B cell (primary cell): ENCODE measurements around the gene SYNRG. TPM values are rescaled to one million over a fixed set of nuclear protein-coding genes. Genes with fewer than 3 reads are reported as not detected.

Source experiments
- ATAC-seq: fragments of 200-7000 bp; cut with Tn5 transposase; one replicate; pipeline ENCODE4 v1.10.0; 2021; ENCODE audit warnings: low read depth, mild to moderate bottlenecking, moderate number of reproducible peaks, moderate library complexity
- CTCF ChIA-PET: fragments of 350-600 bp; sonication (Branson Sonifier 250); formaldehyde crosslinking; loops from one replicate; lab custom pipeline; 2021; ENCODE audit warnings: antibody characterized with exemption, inconsistent platforms; lab: Charles Lee
- POLR2A ChIA-PET: fragments of 350-600 bp; sonication (Branson Sonifier 250); formaldehyde crosslinking; loops from one replicate; lab custom pipeline; 2021; ENCODE audit warnings: antibody characterized with exemption; lab: Charles Lee
- DNase-seq: peaks from one replicate; pipeline ENCODE4 v3.0.0; 2013
- H2AFZ ChIP-seq: 2 replicates; pipeline ENCODE4 v1.6.1; 2012; ENCODE audit warnings: mild to moderate bottlenecking, low read depth, low read length; ENCODE audit not compliant: insufficient read depth, poor library complexity, severe bottlenecking
- H3K27ac ChIP-seq, 2 donors: 1 replicate in 1 of 2; 2 replicates in 1 of 2; pipeline ENCODE4 v1.5.1; 2012 to 2013; ENCODE audit warnings: low read length in 2 of 2, mild to moderate bottlenecking in 2 of 2, moderate library complexity in 1 of 2
- H3K27me3 ChIP-seq, 4 experiments: fragments of 200-600 bp in 1 of 4; sonication (generic) in 1 of 4; replicated peaks in 1 of 4; 1 replicate in 2 of 4; 2 replicates in 2 of 4; pipeline versions ENCODE4 v1.6.1 to v1.7.0; 2013 to 2016; ENCODE audit warnings: low read length in 3 of 4, mild to moderate bottlenecking in 2 of 4, mixed read lengths in 1 of 4, moderate library complexity in 1 of 4; ENCODE audit not compliant: insufficient read depth in 4 of 4, control insufficient read depth in 3 of 4; ENCODE audit errors: control extremely low read depth in 1 of 4
- H3K36me3 ChIP-seq, 2 experiments: replicated peaks in 1 of 2; 1 replicate in 1 of 2; 2 replicates in 1 of 2; pipeline versions ENCODE4 v1.6.1 to v1.7.1; 2013; ENCODE audit warnings: low read length in 1 of 2; ENCODE audit not compliant: insufficient read depth in 2 of 2, control insufficient read depth in 1 of 2; ENCODE audit errors: control extremely low read depth in 1 of 2, extremely low read depth in 1 of 2
- H3K4me1 ChIP-seq, 2 donors: fragments of 200-600 bp in 1 of 2; sonication (generic) in 1 of 2; 1 replicate in 1 of 2; 2 replicates in 1 of 2; pipeline versions ENCODE4 v1.5.1 to v1.6.1; 2013 to 2017; ENCODE audit warnings: low read length in 2 of 2; ENCODE audit not compliant: control insufficient read depth in 2 of 2, insufficient read depth in 2 of 2
- H3K4me2 ChIP-seq: replicated peaks from 2 replicates; pipeline ENCODE3; 2012; ENCODE audit warnings: mild to moderate bottlenecking, low read depth, low read length; ENCODE audit not compliant: poor library complexity, severe bottlenecking
- H3K4me3 ChIP-seq, 5 experiments: fragments of 200-600 bp in 1 of 5; sonication (generic) in 1 of 5; 1 replicate in 3 of 5; 2 replicates in 2 of 5; pipeline versions ENCODE4 v1.5.1 to v1.7.0; 2011 to 2016; ENCODE audit warnings: low read length in 4 of 5, mild to moderate bottlenecking in 4 of 5, low read depth in 2 of 5, control low read depth in 1 of 5, moderate library complexity in 1 of 5; ENCODE audit not compliant: insufficient read depth in 1 of 5; ENCODE audit errors: control extremely low read depth in 1 of 5, extremely low read depth in 1 of 5
- H3K79me2 ChIP-seq: fragments of 200-600 bp; sonication (generic); one replicate; pipeline ENCODE4 v1.6.0; 2016; ENCODE audit warnings: low read length; ENCODE audit not compliant: control insufficient read depth, insufficient read depth
- H3K9ac ChIP-seq: fragments of 200-600 bp; sonication (generic); 2 replicates; pipeline ENCODE4 v1.6.1; 2017; ENCODE audit warnings: mild to moderate bottlenecking, low read length, moderate library complexity
- H3K9me3 ChIP-seq, 3 donors: one replicate each; pipeline versions ENCODE4 v1.6.1 to v1.7.1; 2013; ENCODE audit warnings: low read length in 2 of 3; ENCODE audit not compliant: control insufficient read depth in 2 of 3, insufficient read depth in 1 of 3; ENCODE audit errors: control extremely low read depth in 1 of 3
- H4K20me1 ChIP-seq: 2 replicates; pipeline ENCODE4 v1.6.0; 2012; ENCODE audit warnings: mild to moderate bottlenecking, low read length; ENCODE audit not compliant: insufficient read depth, control insufficient read depth, poor library complexity, severe bottlenecking
- H3K27ac Mint-ChIP-seq: one replicate; pipeline ENCODE4 v1.8.0; 2021; ENCODE audit warnings: mixed read lengths
- H3K27me3 Mint-ChIP-seq: one replicate; pipeline ENCODE4 v1.8.0; 2021; ENCODE audit warnings: mixed read lengths
- H3K4me1 Mint-ChIP-seq: one replicate; pipeline ENCODE4 v1.8.0; 2021; ENCODE audit warnings: mixed read lengths
- H3K4me3 Mint-ChIP-seq: one replicate; pipeline ENCODE4 v1.8.0; 2021; ENCODE audit warnings: mixed read lengths
- H3K9me3 Mint-ChIP-seq: one replicate; pipeline ENCODE4 v1.8.0; 2022; ENCODE audit warnings: mixed read lengths; ENCODE audit not compliant: insufficient read depth
- EZH2 ChIP-seq: IDR thresholded peaks from 2 replicates; pipeline ENCODE4 v1.6.1; 2012; ENCODE audit warnings: borderline replicate concordance, low read depth, mild to moderate bottlenecking, moderate library complexity, low read length; ENCODE audit not compliant: insufficient read depth, poor library complexity, severe bottlenecking
- WGBS: methylation state at CpG from one replicate; pipeline ENCODE4 v1.1.5; 2013; ENCODE audit warnings: missing lambda C conversion rate; ENCODE audit not compliant: insufficient coverage; 5-methylcytosine and 5-hydroxymethylcytosine counted together
- intact Hi-C: fragments of 100-400 bp; cut with micrococcal nuclease; formaldehyde crosslinking; loops from one replicate; pipeline ENCODE4 v1.10.0; 2022
- polyA minus RNA-seq: library from RNA; depleted of rRNA, polyadenylated mRNA; stranded (reverse); fragments of >200 nt; gene quantifications from 2 replicates; pipeline ENCODE4 v1.2.3, GENCODE V29; 2012
- polyA plus RNA-seq: library from polyadenylated mRNA; depleted of rRNA; stranded (reverse); fragments of >200 nt; gene quantifications from 2 replicates; pipeline ENCODE4 v1.2.3, GENCODE V29; 2012
- total RNA-seq, 2 donors: library from RNA; stranded (reverse); fragments of 120-200 nt in 1 of 2; gene quantifications; 1 replicate in 1 of 2; 2 replicates in 1 of 2; pipeline versions ENCODE4 v1.2.3 to v1.2.4, GENCODE V29; 2013 to 2022
- TF ChIP-seq, protein P1 (sequence below): fragments of 200-600 bp; IDR thresholded peaks from one replicate; pipeline ENCODE4 v1.8.0; 2022; ENCODE audit warnings: antibody characterized with exemption, mild to moderate bottlenecking

SYNRG gene, protein sequence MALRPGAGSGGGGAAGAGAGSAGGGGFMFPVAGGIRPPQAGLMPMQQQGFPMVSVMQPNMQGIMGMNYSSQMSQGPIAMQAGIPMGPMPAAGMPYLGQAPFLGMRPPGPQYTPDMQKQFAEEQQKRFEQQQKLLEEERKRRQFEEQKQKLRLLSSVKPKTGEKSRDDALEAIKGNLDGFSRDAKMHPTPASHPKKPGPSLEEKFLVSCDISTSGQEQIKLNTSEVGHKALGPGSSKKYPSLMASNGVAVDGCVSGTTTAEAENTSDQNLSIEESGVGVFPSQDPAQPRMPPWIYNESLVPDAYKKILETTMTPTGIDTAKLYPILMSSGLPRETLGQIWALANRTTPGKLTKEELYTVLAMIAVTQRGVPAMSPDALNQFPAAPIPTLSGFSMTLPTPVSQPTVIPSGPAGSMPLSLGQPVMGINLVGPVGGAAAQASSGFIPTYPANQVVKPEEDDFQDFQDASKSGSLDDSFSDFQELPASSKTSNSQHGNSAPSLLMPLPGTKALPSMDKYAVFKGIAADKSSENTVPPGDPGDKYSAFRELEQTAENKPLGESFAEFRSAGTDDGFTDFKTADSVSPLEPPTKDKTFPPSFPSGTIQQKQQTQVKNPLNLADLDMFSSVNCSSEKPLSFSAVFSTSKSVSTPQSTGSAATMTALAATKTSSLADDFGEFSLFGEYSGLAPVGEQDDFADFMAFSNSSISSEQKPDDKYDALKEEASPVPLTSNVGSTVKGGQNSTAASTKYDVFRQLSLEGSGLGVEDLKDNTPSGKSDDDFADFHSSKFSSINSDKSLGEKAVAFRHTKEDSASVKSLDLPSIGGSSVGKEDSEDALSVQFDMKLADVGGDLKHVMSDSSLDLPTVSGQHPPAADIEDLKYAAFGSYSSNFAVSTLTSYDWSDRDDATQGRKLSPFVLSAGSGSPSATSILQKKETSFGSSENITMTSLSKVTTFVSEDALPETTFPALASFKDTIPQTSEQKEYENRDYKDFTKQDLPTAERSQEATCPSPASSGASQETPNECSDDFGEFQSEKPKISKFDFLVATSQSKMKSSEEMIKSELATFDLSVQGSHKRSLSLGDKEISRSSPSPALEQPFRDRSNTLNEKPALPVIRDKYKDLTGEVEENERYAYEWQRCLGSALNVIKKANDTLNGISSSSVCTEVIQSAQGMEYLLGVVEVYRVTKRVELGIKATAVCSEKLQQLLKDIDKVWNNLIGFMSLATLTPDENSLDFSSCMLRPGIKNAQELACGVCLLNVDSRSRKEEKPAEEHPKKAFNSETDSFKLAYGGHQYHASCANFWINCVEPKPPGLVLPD (N-terminal part only)
- total RNA-seq (113 and 115 TPM in 2 replicates), polyA plus RNA-seq (27.1 and 31.8 TPM in 2 replicates), polyA minus RNA-seq (28.7 and 44.0 TPM in 2 replicates)
- total RNA-seq (2013), result 39.8 TPM

DNA sequence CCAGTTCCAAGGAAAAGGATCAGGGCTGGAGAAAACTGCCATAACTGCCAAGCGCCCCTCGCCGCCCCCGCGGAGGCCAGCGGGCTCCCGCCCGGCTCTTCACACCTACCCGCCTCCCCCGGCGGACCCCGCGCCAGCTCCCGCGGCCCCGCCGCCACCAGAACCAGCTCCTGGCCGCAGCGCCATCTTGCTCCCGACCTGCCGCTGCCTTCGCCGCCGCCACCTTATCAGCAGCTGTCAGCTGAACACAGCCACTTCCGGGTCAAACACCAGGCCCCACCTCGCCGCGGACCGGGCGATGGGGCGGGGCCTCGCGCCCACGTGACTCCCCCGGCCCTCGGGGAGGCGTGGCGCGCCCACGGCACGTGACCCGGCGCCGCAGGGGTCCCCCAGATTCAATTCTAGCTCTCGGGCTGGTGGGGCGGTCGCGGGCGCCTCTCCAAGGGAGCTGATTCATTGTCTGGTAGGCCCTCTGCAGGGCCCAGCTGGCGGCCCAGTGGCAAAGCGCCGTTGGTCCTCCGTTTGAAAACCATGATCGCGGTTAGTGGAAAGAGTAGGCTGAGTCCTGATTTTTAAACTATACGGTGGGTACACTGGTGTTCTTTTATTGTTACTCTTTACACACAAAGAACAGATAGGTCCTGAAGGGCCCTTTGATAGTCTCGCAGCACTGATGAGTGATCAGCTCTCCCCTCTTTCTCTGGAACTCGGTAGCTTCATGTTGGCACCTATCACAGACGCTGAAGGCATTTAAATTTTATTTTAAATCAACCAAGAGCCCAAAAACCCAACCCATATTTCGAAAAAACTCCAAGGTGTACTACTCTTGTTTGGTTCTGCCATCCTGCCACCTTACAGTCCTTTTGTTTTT lies at the start of gene SYNRG:
TSS of gene SYNRG (minus strand) at position 249 of the 871 bp plus-strand sequence. CDS start at position 186, 63 bp downstream.
- Histone ChIP-seq H2AFZ (peak within 1 kb of the TSS; percentile 78), H3K27me3 (no peaks in the 10 kb centered on the region), H3K36me3 (peaks cover 8 to 23% of the 10 kb centered on the region in 2 experiments), H3K4me3 (peak within 1 kb of the TSS; percentile 80 to 94 (median 89)), H4K20me1 (peaks cover 17% of the 10 kb centered on the region), H3K79me2 (peaks cover 30% of the 10 kb centered on the region), H3K9me3 (no peaks in the 10 kb centered on the region), H3K4me2 (peak within 1 kb of the TSS; percentile 77), H3K9ac (peak within 1 kb of the TSS; percentile 93), H3K27ac (peak within 1 kb of the TSS; percentile 80 to 86), H3K4me1 (peaks cover 24 to 37% of the 10 kb centered on the region in 2 donors)
- POLR2A ChIA-PET, result interaction anchor here (0.7 to 1.4 kb wide), 3 partner anchors 10 to 202 kb away, joined by 3 to 6 read pairs (median 3); partner anchors contain the start of genes ACACA and TADA2A
- no peak for TF ChIP-seq EZH2
- TF ChIP-seq, protein P1, sequence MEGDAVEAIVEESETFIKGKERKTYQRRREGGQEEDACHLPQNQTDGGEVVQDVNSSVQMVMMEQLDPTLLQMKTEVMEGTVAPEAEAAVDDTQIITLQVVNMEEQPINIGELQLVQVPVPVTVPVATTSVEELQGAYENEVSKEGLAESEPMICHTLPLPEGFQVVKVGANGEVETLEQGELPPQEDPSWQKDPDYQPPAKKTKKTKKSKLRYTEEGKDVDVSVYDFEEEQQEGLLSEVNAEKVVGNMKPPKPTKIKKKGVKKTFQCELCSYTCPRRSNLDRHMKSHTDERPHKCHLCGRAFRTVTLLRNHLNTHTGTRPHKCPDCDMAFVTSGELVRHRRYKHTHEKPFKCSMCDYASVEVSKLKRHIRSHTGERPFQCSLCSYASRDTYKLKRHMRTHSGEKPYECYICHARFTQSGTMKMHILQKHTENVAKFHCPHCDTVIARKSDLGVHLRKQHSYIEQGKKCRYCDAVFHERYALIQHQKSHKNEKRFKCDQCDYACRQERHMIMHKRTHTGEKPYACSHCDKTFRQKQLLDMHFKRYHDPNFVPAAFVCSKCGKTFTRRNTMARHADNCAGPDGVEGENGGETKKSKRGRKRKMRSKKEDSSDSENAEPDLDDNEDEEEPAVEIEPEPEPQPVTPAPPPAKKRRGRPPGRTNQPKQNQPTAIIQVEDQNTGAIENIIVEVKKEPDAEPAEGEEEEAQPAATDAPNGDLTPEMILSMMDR, result peak; percentile 70
- Mint-ChIP-seq H3K27me3 (no peaks in the 10 kb centered on the region), H3K4me1 (peaks cover 39% of the 10 kb centered on the region), H3K9me3 (no peaks in the 10 kb centered on the region), H3K4me3 (peak within 1 kb of the TSS; percentile 95), H3K27ac (peak within 1 kb of the TSS; percentile 97)
- CTCF ChIA-PET, result interaction anchor here (0.5 to 2.9 kb wide), 17 partner anchors 10 to 1447 kb away, joined by 3 to 19 read pairs (median 4); partner anchors contain the start of genes ACACA, DDX52 and TADA2A
- intact Hi-C loops, result loop anchor here (1.0 kb wide), 5 partner anchors 34 to 250 kb away; partner anchors contain the start of genes DDX52 and DUSP14
- ATAC-seq, result peak; percentile 87
- DNase-seq, result peak; percentile 97
- 1% methylated on average over 52 of the region's 60 CpGs for WGBS
